Mammary epithelial cell (primary cell): Measurements from ENCODE around the gene GPC5.

Experiments
- CTCF ChIP-seq, 2 donors: IDR thresholded peaks in 1 of 2; conservative IDR thresholded peaks in 1 of 2; 2 replicates each; pipeline ENCODE4 v1.5.1; 2011 to 2012; ENCODE audit warnings: inconsistent platforms in 2 of 2, low read length in 2 of 2, mild to moderate bottlenecking in 2 of 2, control low read depth in 1 of 2, low read depth in 1 of 2; ENCODE audit not compliant: insufficient read depth in 1 of 2; ENCODE audit errors: extremely low read depth in 1 of 2
- EZH2 ChIP-seq: IDR thresholded peaks from 2 replicates; pipeline ENCODE4 v1.6.1; 2012; ENCODE audit warnings: low read length, inconsistent platforms, borderline replicate concordance

DNA sequence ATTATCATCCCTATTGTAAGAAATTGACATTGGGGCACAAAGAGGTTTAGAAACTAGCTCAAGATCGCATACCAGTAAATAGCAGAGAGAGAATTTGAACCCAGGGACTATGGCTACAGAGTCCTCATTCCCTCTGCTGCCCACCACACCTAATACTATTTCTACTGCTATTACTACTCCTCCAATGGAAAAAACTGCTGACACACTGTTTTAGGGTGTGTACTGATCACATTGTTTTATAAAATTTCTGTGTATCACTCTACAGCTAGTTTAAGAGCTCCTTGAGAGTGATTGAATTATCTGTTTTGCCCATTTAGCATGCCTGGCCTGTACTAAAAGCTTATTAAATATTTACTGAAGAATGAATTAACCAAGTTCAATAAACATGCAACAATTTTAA lies 552.4 kb downstream of the GPC5 start:
- no peak for TF ChIP-seq CTCF (conservative IDR thresholded peaks at IDR 0.05 in 1 of 2, IDR thresholded peaks at IDR 0.05 in 1 of 2; ENCODE audit: extremely low read depth in 1 of 2, insufficient read depth in 1 of 2, low read depth in 1 of 2, low read length in 2 of 2)
- TF ChIP-seq EZH2 = no peak
